ENCODE data around the gene NDUFAF8.

NDUFAF8 gene

GRCh38 chr17:81279278-81280275 is 40.5 kb downstream of the NDUFAF8 start:
- no peaks in the 10 kb centered on the region for H3K9me3 Mint-ChIP-seq
- DNase-seq: no peak
- peaks cover 12% of the 10 kb centered on the region for H3K4me1 Mint-ChIP-seq
- no peak for ATAC-seq
- H3K4me3 Mint-ChIP-seq: no peak overlapping the region
- H3K27me3 Mint-ChIP-seq: no peaks in the 10 kb centered on the region
- no peak overlapping the region for H3K27ac Mint-ChIP-seq

- no peaks in the 10 kb centered on the region for H3K27me3 Mint-ChIP-seq
- H3K27ac Mint-ChIP-seq: no peak overlapping the region
- peaks cover 22% of the 10 kb centered on the region for H3K4me1 Mint-ChIP-seq
- no peak for DNase-seq
- no peaks in the 10 kb centered on the region for H3K9me3 Mint-ChIP-seq
- ATAC-seq: no peak
- no peak overlapping the region for H3K4me3 Mint-ChIP-seq
Observed at GRCh38 chr17:81280571-81280970, 41.5 kb downstream of the NDUFAF8 start.

- no peak for ATAC-seq
- no peak overlapping the region for H3K27ac Mint-ChIP-seq
- H3K9me3 Mint-ChIP-seq: no peaks in the 10 kb centered on the region
- DNase-seq: no peak
- no peak overlapping the region for H3K4me3 Mint-ChIP-seq
- H3K4me1 Mint-ChIP-seq: peaks cover 38% of the 10 kb centered on the region
- H3K27me3 Mint-ChIP-seq: no peaks in the 10 kb centered on the region
Observed at GRCh38 chr17:81282141-81282540, 43.0 kb downstream of the NDUFAF8 start.

- peaks cover 40% of the 10 kb centered on the region for H3K4me1 Mint-ChIP-seq
- H3K9me3 Mint-ChIP-seq: no peaks in the 10 kb centered on the region
- DNase-seq (no peak), ATAC-seq (no peak)
- no peak overlapping the region for H3K4me3 Mint-ChIP-seq
- no peaks in the 10 kb centered on the region for H3K27me3 Mint-ChIP-seq
- H3K27ac Mint-ChIP-seq: no peak overlapping the region
Observed at GRCh38 chr17:81282876-81283275, 43.8 kb downstream of the NDUFAF8 start.

- Mint-ChIP-seq H3K4me1 (peaks cover 46% of the 10 kb centered on the region), H3K27me3 (no peaks in the 10 kb centered on the region), H3K9me3 (no peaks in the 10 kb centered on the region), H3K27ac (peak overlapping the region; percentile 96 to 98), H3K4me3 (peak overlapping the region; percentile 87 to 93)
- ATAC-seq (peak; percentile 90), DNase-seq (peak; percentile 37 to 67)
Observed at GRCh38 chr17:81285179-81285878, 46.2 kb downstream of the NDUFAF8 start.

GRCh38 chr17:81285894-81286293 is 46.8 kb downstream of the NDUFAF8 start:
- peak overlapping the region; percentile 87 to 93 for H3K4me3 Mint-ChIP-seq
- no peaks in the 10 kb centered on the region for H3K27me3 Mint-ChIP-seq
- DNase-seq (no peak), ATAC-seq (no peak)
- H3K27ac Mint-ChIP-seq: peak overlapping the region; percentile 96 to 98
- H3K4me1 Mint-ChIP-seq: peaks cover 49% of the 10 kb centered on the region
- H3K9me3 Mint-ChIP-seq: no peaks in the 10 kb centered on the region

GRCh38 chr17:81286491-81287145 is 47.5 kb downstream of the NDUFAF8 start:
- Mint-ChIP-seq H3K4me3 (peak overlapping the region; percentile 87 to 93), H3K27me3 (no peaks in the 10 kb centered on the region), H3K9me3 (no peaks in the 10 kb centered on the region), H3K4me1 (peaks cover 56% of the 10 kb centered on the region), H3K27ac (peak overlapping the region in 1 of 2 donors; percentile 31)
- ATAC-seq: no peak
- DNase-seq: no peak

- DNase-seq: no peak
- Mint-ChIP-seq H3K27ac (no peak overlapping the region), H3K4me1 (peaks cover 58% of the 10 kb centered on the region), H3K9me3 (no peaks in the 10 kb centered on the region), H3K4me3 (peak overlapping the region in 1 of 2 donors; percentile 37), H3K27me3 (no peaks in the 10 kb centered on the region)
- no peak for ATAC-seq
Observed at GRCh38 chr17:81287152-81287551, 48.0 kb downstream of the NDUFAF8 start.

GRCh38 chr17:81287741-81288430 is 48.8 kb downstream of the NDUFAF8 start:
- DNase-seq (no peak), ATAC-seq (no peak)
- Mint-ChIP-seq H3K27me3 (no peaks in the 10 kb centered on the region), H3K4me3 (no peak overlapping the region), H3K4me1 (peaks cover 59% of the 10 kb centered on the region), H3K9me3 (no peaks in the 10 kb centered on the region), H3K27ac (peak overlapping the region in 1 of 2 donors; percentile 50)

- no peaks in the 10 kb centered on the region for H3K9me3 Mint-ChIP-seq
- DNase-seq (no peak), ATAC-seq (no peak)
- H3K4me3 Mint-ChIP-seq: no peak overlapping the region
- no peak overlapping the region for H3K27ac Mint-ChIP-seq
- peaks cover 60% of the 10 kb centered on the region for H3K4me1 Mint-ChIP-seq
- no peaks in the 10 kb centered on the region for H3K27me3 Mint-ChIP-seq
Observed at GRCh38 chr17:81288715-81289114, 49.6 kb downstream of the NDUFAF8 start.

- DNase-seq: no peak
- H3K27me3 Mint-ChIP-seq: no peaks in the 10 kb centered on the region
- peaks cover 66% of the 10 kb centered on the region for H3K4me1 Mint-ChIP-seq
- H3K9me3 Mint-ChIP-seq: no peaks in the 10 kb centered on the region
- ATAC-seq: no peak
- H3K4me3 Mint-ChIP-seq: no peak overlapping the region
- H3K27ac Mint-ChIP-seq: no peak overlapping the region
Observed at GRCh38 chr17:81289627-81290026, 50.5 kb downstream of the NDUFAF8 start.

- Mint-ChIP-seq H3K4me1 (peaks cover 61% of the 10 kb centered on the region), H3K4me3 (no peak overlapping the region)
Observed at GRCh38 chr17:81290230-81290629, 51.1 kb downstream of the NDUFAF8 start.

More at GRCh38 chr17:81290230-81290629, 51.1 kb downstream of the NDUFAF8 start:
- DNase-seq (no peak), ATAC-seq (no peak)
- Mint-ChIP-seq H3K9me3 (no peaks in the 10 kb centered on the region), H3K27ac (no peak overlapping the region), H3K27me3 (no peaks in the 10 kb centered on the region)

All from stimulated activated naive CD8-positive, alpha-beta T cell treated with anti-CD3 and anti-CD28 coated beads, Interleukin-15, amount 100 ng/mL, for 72 hours (primary cell).